GM21825 (cell line): ENCODE results near the gene METRN.

Source experiments
- ATAC-seq: cut with Tn5 transposase; IDR thresholded peaks from one replicate; pipeline ENCODE4 v1.9.1; 2021; ENCODE audit warnings: mild to moderate bottlenecking, moderate library complexity; ENCODE audit not compliant: unreplicated experiment

Gene METRN

DNA sequence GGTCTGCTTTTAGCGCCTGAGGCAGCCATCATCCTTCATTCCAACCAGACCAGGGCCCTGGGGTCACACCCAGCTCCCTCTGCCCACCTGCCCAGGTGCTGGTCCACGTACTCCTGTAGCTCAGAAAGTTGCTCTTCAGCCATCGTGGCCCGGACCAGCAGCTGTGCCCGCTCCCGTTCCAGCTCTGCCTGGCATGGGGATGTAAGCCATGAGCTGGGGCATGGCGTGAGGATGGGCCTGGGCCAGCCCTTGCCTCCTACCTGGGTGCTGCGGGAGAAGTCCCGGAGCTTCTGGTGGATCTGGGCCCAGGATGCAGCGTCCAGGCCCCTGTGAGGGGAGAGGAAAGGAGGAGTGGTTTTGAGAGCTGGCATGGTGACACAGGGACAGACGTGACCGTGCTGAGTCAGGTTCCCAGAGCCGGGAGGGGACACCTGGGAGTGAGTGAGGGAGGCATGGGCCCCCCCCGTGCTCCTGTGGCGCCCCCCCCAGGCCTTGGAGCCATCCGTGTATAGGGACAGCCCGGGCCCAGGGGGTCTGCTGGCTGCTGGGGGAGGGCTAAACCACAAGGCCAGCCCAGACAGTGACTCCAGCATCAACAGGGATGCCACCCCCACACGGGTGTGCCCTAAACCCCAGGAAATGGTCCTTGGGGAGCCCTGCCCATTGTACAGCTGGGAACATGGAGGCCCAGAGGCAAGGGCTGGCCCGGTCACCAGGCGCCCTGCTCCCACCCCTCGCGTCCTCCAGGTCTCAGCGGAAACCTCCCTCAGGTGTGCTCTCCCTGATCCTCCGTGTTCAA, 8.1 kb downstream of the METRN start:
- ATAC-seq = no peak

DNA sequence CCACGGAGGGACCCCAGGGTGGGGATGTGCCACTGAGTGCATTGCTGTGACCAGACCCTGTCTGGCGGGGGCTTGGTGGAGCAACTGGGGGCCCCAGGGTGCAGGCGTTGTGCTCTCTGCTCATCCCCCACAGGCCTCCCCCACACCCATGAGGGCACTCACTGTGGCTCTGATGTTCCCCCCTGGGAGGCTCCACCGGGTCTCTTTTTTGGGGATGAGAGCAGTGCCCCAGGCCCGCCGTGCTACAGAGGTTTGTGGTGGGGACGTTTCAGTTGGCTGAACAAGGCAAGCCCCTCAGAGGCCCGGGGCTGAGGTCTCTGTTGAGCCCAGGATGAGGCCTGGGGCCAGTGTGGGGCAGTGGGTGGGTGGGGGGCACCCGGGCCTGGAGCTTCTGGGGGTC, 8.8 kb downstream of the METRN start:
- no peak for ATAC-seq

DNA sequence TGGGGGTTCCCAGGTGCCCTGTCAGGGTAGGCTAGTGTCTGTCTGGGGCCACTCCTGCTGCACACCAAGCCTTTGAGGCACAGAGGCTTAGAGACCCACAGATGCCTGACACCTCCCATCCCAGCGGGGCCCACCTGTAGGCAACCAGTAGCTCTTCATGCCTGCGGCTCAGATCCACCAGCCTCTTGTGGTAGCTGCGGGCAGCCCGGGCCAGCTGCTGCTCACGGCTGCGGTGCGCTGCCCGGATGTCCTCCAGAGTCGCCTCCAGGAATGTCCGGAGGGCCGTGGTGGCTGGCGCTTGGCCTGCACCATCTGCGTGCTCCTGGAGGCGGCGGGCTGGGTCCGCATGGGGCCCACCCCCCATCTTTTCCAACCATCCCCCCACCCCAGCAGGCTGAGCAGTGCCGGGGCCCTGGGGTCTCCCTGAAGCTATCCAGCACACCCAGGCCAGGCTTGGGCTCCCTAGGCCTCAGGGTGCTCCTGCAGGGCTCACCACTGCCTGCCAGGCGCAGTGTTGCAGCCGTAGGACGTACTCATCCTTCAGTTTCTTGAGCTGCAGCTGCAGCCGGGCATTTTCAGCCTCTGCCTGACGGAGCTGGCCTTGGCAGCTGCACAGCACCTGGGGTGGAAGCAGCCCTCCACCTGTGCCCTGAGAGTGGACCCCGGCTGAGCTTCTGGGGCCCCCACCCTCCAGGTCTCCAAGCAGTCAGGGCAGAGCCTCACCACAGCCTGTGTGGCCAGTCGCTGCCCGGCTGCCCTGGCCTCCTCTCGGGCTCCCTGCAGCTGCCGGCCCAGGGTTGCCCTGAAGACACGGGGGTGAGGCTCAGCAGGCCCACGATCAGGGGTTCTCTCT, 9.5 kb downstream of the METRN start:
- ATAC-seq = no peak

DNA sequence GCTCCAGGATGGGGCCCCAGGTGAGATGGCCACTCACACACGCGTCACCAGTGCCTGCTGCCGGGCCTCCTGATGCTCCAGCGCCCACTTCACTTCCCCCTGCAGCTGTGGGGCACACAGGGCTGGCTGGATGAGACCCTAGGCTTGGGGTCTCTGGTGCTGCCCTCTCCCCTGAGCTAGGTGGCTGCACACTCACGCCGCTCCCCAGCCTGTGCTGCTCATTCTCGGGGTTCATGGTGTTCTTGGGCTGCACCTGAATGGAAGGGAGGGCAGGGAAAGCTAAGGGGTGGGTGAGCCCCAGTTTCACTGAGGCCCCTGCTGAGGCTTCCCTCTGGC, 10.1 kb downstream of the METRN start:
- no peak for ATAC-seq

DNA sequence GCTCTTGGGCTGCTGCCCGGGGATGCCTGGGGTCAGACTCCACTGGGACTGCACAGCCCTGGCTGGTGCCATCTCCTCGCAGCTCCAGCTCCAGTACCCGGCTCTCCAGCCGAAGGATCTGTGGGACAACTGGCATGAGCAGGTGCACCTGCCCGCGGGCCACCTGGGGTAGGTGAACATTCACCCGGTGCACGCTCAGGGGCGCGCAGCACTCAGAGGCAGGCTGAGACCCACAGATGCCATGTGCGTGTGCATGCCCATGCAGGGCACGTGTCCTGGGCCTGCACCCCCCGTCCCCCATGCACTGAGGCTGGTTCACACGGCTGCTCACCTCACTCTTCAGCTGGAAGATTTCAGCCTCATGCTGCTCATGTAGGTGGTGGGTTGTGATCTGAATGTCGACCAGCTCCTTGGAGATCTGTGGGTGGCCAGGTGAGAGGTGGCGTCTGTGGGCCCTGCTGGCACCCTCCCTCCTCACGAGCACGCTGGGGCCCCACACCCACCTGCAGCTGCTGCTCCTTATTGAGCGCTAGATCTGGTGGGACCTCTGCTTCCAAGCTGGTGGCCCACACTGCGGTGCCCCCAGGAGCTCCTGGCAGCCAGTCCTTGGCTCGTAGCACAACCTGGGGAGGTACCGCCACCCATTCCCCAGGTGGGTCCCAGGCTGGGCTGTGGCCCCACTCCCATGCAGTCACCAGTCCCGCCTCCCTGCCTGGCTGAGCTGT, 10.7 kb downstream of the METRN start:
- no peak for ATAC-seq

DNA sequence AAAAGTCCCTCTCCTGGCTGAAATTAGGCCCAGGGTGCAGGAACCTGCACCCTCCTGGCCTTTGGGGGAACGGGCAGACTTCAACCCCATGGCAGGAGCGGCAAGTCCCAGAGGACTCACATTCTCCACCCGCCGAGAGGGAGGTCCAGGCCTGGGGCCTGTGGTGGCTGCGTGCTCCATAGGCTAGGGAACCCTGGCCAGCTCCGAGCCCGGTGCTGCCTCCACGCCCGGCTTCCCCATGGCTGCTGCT, 11.2 kb downstream of the METRN start:
- ATAC-seq = no peak

DNA sequence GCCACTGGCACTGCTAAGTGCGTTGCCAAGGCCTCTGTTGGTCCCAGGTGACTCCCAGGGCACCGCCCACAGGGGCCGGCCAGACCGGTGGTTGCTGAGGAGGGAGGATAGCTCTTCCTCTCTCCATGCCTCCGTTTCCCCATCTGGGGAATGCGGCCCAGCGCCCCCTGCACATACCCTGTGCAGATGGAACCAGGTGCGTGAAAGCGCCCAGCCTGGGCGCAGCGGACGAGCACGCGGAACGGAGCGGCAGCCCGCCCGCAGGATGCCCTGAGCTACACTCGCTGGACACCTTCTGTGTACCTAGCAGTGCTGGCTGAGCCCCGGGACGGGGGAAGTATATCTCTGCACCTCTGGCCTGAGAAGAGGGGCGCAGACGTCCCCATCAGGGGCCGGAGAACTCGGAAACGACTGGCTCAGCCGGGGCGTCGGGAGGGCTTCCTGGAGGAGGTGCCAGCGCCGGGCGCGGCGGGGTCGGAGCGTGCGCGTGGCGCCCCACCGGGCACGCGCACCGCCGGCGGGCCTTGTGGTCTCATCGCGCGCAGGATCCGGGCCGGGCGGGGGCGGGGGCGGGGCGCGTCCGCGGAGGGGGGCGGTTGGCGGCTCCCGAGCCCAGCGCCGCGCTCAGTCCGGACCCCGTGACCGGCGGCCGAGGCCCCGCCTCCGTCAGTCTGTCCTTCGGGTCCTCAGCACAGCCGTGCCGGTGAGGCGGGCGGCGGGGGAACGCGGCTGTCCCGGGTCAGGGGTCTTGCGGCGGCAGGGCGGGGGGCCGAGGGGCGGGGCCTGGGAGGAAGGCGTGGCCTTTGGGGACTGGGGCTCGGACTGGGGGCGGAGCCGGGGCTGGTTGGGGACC, 11.7 kb downstream of the METRN start, which contains the start of the genes CCDC78 and HAGHL:
Gene CCDC78 (minus strand): TSS at position 6 of the 853 bp plus-strand sequence. CDS start 76 bp downstream, outside the sequence.
Gene HAGHL (plus strand): TSS at position 669 of the 853 bp plus-strand sequence. CDS start 404 bp downstream, outside the sequence.
- ATAC-seq = no peak

DNA sequence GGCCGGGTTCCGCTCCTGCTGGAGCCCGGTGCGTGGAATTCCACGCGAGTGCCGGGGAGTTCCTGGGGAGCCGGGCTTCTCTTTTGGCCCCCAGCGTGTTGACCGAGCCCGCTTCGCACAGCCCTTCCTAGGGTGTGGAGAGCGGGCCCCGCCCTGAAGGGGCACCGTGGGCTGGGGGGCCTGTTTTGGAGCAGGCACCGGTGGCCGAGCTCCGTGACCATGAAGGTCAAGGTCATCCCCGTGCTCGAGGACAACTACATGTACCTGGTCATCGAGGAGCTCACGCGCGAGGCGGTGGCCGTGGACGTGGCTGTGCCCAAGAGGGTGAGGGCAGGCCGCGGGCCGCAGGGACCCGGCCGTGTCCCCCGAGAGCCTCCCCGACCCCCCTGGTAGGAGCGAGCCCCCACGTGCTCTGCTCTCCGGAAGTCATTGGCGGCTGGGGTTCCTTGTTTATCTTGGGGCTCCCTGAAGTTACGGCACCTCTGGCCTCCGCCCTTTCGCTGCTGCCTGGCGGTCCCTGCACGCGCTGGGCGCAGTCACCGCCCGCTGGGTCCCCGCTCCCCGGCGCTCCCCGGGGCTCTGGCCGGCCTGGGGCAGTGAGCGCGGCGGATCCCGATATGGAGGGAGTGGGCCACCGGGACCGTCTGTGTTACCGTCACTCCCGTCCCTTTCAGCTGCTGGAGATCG, 12.5 kb downstream of the METRN start:
- ATAC-seq = no peak

DNA sequence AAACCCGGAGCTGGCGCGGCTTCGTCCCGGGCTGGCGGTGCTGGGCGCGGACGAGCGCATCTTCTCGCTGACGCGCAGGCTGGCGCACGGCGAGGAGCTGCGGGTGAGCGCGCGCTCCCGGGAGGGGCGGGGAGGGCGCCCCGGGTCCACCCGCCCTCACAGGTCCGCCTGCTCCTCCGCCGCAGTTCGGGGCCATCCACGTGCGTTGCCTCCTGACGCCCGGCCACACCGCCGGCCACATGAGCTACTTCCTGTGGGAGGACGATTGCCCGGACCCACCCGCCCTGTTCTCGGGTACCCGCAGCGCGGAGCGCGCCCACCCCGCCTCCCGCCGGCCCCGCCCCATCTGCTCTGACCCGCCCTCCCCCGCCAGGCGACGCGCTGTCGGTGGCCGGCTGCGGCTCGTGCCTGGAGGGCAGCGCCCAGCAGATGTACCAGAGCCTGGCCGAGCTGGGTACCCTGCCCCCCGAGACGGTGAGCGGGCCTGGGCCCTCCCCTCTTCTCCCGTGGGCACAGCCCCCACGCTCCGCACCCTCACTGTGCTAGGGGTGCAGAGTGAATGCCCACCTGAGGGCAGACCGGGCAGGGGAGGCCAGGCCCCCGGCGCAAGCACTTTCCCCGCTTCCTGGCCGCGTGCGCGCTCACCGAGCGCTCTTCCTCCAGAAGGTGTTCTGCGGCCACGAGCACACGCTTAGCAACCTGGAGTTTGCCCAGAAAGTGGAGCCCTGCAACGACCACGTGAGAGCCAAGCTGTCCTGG, 13.4 kb downstream of the METRN start:
- ATAC-seq = no peak

DNA sequence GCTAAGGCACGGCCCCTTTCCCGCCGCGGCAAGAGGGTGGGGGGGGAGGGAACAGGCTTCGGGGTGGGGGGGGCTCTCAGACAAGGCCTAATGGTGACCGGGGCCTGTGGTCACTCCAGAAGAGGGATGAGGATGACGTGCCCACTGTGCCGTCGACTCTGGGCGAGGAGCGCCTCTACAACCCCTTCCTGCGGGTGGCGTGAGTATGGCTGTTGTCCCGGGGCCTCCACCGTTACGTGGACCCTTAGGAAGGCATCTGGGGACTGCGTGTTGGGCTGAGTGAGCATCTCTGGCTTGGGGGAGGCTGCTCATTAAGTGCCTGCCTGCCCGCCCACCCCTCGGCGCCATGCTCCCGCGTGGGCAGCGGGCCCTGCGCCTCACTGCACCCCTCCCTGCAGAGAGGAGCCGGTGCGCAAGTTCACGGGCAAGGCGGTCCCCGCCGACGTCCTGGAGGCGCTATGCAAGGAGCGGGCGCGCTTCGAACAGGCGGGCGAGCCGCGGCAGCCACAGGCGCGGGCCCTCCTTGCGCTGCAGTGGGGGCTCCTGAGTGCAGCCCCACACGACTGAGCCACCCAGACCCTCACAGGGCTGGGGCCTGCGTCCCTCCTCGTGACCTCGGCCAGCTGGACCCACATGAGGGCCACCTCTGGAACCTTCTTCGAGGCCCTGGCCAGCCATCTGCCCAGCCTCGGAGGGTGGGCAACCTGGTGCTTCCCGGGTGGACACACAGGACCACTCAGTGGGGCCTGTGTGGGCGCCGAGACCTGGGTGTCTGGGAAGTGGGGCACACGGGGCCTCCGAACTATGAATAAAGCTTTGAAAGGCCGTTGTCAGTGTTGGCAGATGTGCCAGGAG, 14.2 kb downstream of the METRN start:
- no peak for ATAC-seq

DNA sequence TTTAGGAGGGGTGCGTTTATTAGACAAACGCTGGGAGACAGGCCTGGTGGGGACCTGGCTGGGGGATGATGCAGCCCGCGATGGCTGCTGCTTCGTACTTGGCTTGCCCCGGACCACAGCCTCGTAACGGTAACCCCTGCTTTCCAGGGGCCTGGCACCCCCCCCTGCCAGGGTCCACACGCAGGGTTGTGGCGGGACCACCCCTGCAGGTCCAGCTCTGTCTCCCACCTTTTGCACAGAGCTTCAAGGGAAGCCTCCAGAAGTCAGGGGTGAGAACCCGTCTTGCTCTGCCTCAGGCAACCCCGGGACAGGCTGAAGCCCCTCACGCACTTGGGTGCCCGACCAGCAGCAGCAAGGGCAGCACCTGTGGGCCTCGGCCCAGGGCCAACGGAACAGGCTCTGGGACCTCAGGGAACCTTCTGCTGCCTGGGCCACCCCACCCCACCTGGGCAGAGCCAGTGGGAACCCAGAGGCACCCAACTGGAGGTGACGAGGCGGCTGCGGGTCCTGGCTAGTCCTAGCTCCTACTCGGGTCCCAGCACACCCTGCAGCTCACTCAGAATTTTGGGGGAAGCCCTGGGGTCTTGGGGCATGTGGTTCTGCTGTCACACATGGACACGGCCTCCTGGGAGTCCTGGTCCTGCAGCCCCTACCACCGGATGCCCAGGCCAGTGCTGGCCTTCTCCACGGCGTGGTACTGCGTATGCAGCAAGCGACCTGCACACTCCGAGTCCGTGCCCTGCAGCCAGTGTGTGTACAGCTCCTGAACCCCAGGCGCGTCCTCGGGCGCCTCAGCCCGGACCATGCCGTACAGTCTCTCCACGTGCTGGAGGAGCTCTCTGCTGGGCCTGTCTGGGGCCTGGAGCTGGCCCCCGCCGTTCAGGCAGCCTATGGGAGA, 15.1 kb downstream of the METRN start:
- no peak for ATAC-seq

DNA sequence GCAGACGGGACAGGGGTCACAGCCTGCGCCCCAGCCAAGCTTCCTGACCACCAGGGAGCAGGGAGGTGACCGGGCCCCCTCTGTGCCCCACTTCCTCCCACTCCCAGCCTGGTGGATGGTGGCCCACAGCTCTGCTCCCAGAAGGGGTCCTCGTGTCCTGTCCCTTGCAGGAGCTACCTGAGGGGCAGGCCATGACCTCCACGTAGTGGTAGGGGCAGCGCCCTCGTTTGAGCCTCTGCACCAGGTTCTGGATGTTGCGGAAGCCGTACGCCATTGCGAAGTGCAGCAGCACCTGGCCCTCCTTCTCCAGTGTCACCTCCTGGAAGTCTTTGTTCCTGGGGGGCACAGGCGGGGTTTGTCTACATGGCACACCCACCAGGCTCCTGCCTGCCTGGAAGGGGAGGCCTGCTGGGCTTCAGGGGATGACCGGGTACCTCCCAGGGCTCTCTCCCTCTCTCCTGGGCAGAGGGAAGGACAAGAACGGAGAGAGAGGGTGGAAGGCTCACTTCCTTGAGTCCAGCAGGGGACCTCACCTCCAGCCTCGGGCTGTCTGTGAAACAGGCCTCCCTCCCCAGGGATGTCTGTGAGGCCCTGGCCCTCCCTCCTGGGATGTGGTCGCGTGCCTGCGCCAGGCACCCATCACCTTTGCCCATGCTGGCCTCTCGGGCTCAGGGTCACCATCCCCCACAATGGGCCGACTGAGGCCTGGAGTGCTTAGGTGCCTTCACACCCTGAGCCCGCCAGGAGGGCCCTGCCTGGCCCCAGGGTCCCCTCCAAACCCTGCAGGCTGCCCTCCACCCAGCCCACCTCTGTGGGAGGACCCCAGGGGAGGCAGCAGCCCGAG, 16.0 kb downstream of the METRN start:
- ATAC-seq = no peak

DNA sequence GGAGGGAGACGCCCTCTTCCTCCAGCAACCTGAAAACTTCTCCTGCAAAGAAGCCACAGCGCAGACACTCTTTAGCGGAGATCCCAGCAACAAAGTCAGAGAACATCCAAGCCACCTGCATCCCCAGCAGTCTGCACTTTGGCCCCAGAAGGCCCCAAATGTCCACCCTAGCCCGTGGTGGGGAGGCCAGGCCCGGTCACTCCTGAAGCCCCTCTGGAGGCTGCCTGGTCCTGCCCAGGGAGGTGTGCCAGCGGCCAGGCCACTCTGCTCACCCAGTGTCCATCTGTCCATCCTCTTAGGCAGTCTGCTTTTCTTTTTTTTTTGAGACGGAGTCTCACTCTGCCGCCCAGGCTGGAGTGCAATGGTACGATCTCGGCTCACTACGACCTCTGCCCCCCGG, 17.4 kb downstream of the METRN start:
- ATAC-seq = no peak

DNA sequence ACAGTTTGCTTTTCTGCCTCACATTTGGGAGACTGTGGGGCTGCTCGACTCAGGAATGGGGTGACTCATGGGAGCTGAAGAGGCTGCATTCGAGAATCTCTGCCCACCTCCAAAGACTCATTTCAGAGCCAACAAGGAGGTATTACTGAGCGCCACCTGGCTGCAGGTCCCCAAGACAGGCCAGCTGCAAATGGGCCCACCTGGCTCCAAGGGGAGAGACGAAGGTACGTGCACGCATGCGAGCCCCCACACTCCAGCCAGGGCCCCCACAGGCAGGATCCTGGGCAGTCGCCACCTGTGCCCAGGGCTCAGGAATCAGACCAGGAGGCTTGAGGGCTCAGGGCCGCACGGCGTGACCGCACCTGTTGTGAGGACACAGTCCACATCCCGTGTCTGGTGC, 18.0 kb downstream of the METRN start:
- no peak for ATAC-seq

DNA sequence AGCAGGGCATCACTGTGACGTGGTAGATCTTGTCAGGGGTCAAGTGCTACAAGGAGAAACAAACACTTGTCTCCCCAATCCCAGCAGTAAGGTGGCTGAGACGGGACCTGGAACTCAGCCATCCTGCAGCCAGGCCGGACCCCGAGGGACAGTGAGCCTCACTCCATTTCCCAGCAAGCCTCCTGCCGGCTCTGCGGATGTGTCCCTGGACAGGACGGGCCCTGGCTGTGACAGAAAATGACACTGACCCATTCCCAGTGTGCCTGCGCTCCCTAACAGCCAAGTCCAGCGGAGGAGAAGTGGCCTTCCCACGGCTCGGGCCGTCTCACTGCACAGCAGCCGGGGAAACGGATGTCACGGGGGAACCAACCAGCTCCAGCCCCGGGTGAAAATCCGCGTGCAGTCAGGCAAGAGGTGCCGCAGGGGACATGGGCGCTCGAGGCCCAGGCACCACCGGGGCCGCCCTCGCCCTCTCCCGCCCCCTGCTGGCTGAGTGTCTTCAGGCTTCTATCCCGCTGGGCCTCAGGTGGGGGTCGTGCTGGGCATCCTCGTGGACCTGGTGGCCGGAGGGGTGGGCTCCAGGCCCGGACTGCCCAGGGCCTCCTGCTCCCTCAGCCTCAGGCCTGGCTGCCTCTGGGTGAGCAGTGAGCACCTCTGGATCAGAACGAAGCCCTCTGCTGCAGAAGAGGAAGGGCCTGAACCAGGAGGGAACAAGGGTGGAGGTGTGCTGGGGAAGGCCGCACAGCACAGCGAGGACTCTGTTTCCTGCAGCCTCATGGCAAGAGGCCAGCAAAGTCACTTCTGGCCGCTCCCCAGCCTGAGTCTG, 18.7 kb downstream of the METRN start:
- ATAC-seq = no peak
